Stomach (tissue), 4 donors: Measurements from ENCODE around the gene STARD5.

ENCODE experiments used
- CTCF ChIP-seq, 7 experiments: fragments of 450-650 bp in 4 of 7; fragments of 200-600 bp in 3 of 7; sonication (generic) in 3 of 7; IDR thresholded peaks; one replicate each; pipeline ENCODE4 v1.5.1; 2016 to 2019; ENCODE audit warnings: antibody characterized with exemption in 7 of 7, control low read depth in 2 of 7, mild to moderate bottlenecking in 1 of 7
- EP300 ChIP-seq: sonication (generic); formaldehyde crosslinking; IDR thresholded peaks from one replicate; pipeline ENCODE4 v1.6.1; 2017; ENCODE audit warnings: antibody characterized with exemption
- POLR2A ChIP-seq, 4 donors: fragments of 450-650 bp; IDR thresholded peaks; one replicate each; pipeline ENCODE4 v1.6.1; 2016; ENCODE audit warnings: antibody characterized with exemption in 4 of 4, control low read depth in 2 of 4, mild to moderate bottlenecking in 1 of 4, moderate library complexity in 1 of 4
- POLR2AphosphoS5 ChIP-seq, 3 donors: sonication (generic); formaldehyde crosslinking; IDR thresholded peaks; one replicate each; pipeline ENCODE4 v1.6.1; 2016; ENCODE audit warnings: antibody characterized with exemption in 3 of 3

- TF ChIP-seq POLR2A (IDR thresholded peaks at IDR 0.05) (no peak), CTCF (IDR thresholded peaks at IDR 0.05) (no peak), POLR2AphosphoS5 (IDR thresholded peaks at IDR 0.05) (no peak), EP300 (no peak)
Observed at GRCh38 chr15:81331600-81331999, 7.7 kb upstream of the STARD5 start.
